Tibial nerve (tissue), 4 donors: ENCODE measurements around the gene EFCAB6.

ENCODE experiments used
- EP300 ChIP-seq, 2 donors: sonication (generic); formaldehyde crosslinking; IDR thresholded peaks; one replicate each; pipeline ENCODE4 v1.6.1; 2017; ENCODE audit warnings: antibody characterized with exemption in 2 of 2, mild to moderate bottlenecking in 1 of 2
- POLR2A ChIP-seq, 2 donors: fragments of 450-650 bp; IDR thresholded peaks; one replicate each; pipeline ENCODE4 v1.6.1; 2017; ENCODE audit warnings: antibody characterized with exemption in 2 of 2, mild to moderate bottlenecking in 2 of 2, moderate library complexity in 2 of 2
- TF ChIP-seq, protein P1 (sequence below), 5 experiments: fragments of 200-600 bp in 3 of 5; fragments of 450-650 bp in 2 of 5; sonication (generic) in 3 of 5; IDR thresholded peaks; one replicate each; pipeline ENCODE4 v1.5.1; 2016 to 2019; ENCODE audit warnings: antibody characterized with exemption in 5 of 5, mild to moderate bottlenecking in 3 of 5, moderate library complexity in 2 of 5

DNA sequence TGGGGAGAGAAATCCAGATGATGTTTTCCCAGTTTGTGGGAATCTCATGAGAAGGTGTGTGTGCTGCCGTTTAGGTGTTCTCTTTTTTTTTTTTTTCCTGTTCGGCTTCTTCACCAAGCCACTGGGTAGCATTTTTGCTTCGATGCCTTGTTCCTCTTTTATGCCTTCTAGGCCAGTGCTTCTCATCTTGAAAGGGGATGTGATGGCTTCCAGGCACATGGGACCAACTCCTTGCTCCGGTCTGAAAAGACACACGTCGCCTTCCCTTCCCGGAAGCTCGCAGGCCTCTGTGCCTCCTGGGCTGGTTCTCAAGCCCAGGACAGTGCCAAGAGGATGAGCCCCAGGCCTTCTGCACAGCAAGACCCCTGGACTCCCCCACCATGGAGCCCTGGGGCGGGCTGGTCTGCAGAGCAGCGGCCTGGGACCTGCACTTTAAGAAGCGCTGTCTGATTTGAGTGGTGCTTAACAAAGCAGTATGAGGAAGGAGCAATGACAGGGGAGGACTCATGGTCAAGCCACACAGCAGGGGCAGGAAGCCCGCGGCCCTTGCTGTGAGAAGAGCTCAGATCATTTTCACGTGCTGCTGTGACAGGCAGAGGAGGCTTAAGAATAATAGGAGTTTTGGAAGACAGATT, 241.5 kb downstream of the EFCAB6 start:
- TF ChIP-seq, protein P1, sequence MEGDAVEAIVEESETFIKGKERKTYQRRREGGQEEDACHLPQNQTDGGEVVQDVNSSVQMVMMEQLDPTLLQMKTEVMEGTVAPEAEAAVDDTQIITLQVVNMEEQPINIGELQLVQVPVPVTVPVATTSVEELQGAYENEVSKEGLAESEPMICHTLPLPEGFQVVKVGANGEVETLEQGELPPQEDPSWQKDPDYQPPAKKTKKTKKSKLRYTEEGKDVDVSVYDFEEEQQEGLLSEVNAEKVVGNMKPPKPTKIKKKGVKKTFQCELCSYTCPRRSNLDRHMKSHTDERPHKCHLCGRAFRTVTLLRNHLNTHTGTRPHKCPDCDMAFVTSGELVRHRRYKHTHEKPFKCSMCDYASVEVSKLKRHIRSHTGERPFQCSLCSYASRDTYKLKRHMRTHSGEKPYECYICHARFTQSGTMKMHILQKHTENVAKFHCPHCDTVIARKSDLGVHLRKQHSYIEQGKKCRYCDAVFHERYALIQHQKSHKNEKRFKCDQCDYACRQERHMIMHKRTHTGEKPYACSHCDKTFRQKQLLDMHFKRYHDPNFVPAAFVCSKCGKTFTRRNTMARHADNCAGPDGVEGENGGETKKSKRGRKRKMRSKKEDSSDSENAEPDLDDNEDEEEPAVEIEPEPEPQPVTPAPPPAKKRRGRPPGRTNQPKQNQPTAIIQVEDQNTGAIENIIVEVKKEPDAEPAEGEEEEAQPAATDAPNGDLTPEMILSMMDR (IDR thresholded peaks at IDR 0.05): no peak
- TF ChIP-seq POLR2A (IDR thresholded peaks at IDR 0.05): no peak
- no peak for TF ChIP-seq EP300 (IDR thresholded peaks at IDR 0.05)
